HG02610 (cell line): ENCODE measurements around the gene CSPG4.
A peak's percentile ranks its signal among the peaks of the same experiment; 100 is the strongest.
"Not testable (repeated sequence)": the region's sequence is repeated elsewhere in the genome, so short reads cannot be mapped to it uniquely, and the experiment has no call there.

Source experiments
- ATAC-seq: cut with Tn5 transposase; IDR thresholded peaks from one replicate; pipeline ENCODE4 v1.9.1; 2021; ENCODE audit warnings: mild to moderate bottlenecking, moderate library complexity; ENCODE audit not compliant: unreplicated experiment

CSPG4 gene

DNA sequence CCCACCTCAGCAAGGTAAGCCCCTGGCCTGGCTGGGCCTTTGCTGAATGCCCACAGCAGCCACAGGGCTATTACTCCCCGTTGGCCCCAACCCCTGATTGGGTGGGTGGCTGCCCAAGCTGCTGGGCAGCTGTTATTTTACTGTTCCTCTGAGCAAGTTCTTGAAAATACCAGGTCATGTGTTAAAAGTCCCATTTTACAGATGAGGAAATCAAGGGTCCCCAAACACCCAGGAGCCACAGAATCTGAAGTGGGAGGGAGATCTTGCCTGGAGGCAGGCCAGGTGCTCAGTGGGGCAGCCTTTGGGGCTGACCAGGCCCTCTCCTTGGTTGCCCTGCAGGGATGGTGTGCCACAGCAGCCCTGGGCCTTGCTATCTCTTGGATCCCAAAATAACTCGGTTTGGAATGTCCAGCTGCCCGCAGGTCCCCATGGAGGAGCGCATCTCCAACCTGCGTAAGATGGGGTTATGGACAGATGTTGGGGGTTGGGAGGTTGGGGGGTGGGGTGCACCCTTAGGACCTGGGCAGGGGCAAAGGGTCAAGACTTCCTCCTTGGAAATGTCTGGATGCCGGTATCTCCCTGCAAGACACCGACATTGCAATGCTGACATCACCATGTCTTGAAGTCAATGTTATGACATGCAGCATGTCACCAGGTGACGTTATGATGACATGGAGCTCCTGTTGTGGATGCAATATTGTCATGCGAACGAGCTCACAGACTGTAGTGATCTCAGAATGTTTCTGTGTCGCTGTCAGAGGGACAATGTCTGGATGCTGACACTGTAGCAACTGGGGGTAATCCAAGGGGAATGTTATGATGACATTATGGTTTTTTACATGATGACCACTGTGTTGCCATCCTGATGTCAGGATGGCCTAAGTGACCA, 13.3 kb upstream of the CSPG4 start:
- ATAC-seq, result no peak

GRCh38 chr15:75725006-75725718, 12.5 kb upstream of the CSPG4 start:
- ATAC-seq, result no peak

DNA sequence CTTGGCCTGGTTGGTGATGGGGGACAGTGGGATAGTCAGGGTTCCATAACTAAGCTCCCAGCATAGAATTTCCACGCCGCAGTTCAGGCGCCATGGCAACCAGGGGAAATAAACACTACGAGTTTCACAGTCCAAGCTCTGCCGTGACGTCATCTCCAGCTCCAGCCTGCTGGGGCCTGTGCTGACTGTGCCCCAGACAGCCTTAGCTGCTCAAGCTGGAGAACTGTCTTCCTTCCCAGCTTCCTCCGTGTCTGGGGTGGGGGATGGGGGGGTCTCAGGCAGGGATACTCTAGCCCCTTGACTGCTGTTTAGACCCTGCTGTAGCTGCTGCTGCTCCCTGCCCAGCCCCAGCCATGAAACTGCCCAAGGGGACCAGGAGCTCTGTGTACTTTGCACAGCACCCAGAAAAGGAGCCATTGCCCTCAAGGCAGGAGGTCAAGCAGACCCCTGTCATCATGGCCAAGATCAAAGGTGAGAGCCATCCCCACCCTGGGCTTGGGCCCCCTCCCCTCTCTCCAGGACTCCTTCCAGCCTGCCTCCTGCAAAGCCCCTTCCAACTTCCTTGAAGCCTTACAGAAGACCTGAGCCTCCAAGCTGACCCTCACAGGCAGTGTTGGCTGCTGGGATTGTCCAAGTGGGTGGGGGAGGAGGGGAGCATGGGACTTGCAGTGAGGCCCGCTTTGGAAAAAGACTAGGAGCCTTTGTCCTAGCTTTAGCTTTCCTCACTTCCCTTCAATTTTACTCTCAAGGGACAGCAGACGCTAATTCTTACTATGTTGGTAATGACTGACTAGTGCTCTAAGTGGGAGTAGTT, 11.4 kb upstream of the CSPG4 start:
- ATAC-seq, result peak; percentile 55

- ATAC-seq, result no peak
Observed at GRCh38 chr15:75723171-75723846, 10.7 kb upstream of the CSPG4 start.

- ATAC-seq, result no peak
Observed at GRCh38 chr15:75721923-75722870, 9.5 kb upstream of the CSPG4 start.

- no peak for ATAC-seq
Observed at GRCh38 chr15:75721480-75721922, 8.9 kb upstream of the CSPG4 start.

DNA sequence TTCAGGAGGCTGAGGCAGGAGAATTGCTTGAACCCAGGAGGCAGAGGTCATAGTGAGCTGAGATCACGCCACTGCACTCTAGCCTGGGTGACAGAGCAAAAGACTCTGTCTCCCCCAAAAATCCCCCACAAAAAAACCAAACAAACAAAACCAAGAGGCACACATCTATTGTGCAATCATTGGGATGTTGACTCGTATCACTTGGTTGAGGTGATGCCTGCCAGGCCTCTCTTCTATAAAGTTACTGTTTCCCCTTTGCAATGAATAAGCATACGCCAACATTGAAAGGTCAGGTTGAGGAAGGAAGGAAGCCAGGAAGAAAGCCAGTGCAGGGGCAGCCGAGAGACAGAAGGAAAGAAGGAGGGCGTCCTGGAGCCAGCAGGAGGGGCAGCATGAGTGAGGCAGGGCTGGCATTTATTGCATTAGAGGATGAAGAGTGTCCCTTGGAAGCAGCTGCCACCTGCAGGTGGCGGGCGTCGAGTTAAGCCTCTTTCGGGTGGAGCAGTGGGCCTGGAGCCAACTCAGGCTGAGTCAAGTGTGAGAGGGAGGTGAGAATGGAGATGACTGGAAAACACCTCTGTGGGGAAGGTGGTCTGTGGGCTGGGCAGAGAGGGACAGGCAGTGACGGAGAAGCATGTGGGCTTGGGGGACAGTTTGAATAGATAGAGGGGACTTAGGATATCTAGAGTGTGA, 8.3 kb upstream of the CSPG4 start:
- no peak for ATAC-seq

GRCh38 chr15:75720297-75720696, 7.6 kb upstream of the CSPG4 start:
- ATAC-seq, result no peak

DNA sequence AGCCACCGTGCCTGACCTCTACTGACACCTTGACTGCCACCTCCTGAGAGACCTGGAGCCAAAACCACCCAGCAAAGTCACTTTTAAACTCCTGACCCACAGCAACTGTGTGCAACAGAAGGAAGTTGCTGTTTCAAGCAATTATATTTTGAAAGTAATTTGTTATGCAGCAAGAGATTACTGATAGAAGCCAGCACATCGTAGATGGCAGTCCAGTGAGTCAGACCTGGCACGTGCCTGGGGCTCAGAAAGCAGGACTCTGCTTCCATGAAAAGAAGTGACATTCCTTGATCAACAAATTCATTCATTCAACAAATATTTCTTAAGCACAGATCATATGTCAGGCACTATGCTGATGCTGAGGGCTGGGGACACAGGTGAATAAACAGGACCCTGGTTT, 5.7 kb upstream of the CSPG4 start:
- ATAC-seq, result no peak

DNA sequence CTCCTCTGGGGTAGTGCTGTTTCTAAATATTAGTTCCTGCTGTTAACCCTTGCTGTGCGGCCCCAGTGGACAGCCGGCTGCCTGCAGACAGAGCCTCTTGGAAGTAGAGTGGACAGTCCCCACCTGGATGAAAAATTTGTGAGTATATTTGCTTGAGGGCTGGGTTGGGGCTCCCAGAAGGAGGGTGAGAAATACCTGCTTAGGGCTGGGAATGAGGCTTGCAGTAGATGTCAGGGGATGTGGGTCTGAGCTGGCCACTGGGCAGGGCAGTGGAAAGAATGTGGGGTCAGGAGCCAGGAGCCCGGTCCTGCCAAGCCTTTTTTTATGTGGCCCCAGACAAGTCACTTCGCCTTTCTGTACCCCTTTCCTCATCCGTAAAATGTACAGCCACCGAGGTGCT, 4.4 kb upstream of the CSPG4 start:
- ATAC-seq, result not testable (repeated sequence)

GRCh38 chr15:75716249-75716950, 3.8 kb upstream of the CSPG4 start:
- not testable (repeated sequence) for ATAC-seq

- not testable (repeated sequence) for ATAC-seq
Observed at GRCh38 chr15:75715312-75715832, 2.7 kb upstream of the CSPG4 start.

GRCh38 chr15:75714195-75714594, 1.5 kb upstream of the CSPG4 start:
- ATAC-seq, result no peak

DNA sequence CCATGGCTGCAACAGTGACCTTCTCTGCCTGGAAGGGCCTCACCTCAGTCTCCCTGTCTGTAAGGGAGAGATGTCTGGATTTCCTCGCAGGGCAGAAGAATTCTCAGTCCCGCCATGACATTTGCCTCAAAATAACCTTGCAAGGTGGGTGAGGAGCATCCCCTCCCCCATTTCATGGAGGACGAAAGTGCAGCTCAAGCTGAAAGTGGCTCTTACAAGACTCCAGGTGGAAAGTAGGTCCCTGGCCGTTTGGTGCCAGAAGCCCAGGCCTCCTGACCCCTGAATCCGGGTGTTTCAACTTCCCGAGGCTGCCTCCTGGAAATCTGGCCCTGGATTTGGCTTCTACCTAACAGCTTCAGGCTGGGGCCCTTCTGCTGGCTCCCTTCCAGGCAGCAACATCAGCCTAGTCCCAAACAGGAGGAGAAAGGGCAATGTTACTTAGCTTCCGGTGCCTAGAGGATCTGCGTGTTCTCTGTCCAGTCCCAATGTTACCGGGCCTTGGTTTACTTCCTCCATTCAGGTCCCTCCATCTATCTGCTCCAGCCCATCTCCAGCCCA, 769 bp upstream of the CSPG4 start:
- ATAC-seq, result no peak

GRCh38 chr15:75711495-75711894, 1.2 kb downstream of the CSPG4 start:
- not testable (repeated sequence) for ATAC-seq

- not testable (repeated sequence) for ATAC-seq
Observed at GRCh38 chr15:75710874-75711273, 1.8 kb downstream of the CSPG4 start.

DNA sequence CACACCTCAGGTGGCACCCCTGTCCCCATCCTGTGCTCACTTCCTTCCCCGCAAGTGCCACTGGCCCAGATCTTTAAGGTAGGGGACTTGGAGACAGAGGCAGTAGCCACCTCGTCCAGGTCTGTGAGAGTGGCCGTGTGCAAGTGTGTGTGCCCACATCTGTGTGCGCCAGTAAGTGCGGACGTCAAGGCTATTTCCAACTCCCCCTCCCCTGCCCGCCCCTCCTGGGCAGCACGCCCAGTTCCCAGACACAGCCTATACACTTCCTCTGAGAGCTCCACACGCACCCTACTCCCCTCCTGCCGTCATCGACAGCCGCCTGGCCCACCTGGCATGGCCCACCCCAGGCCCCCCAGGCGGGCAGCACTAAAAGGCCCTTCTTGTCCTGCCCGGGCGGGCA, 3.2 kb downstream of the CSPG4 start:
- not testable (repeated sequence) for ATAC-seq

- no peak for ATAC-seq
Observed at GRCh38 chr15:75706682-75706954, 6.0 kb downstream of the CSPG4 start.
